ENCODE data around the gene KIF21A.

- no peak for TF ChIP-seq POLR2A (IDR thresholded peaks at IDR 0.05; ENCODE audit: low read length)
- TF ChIP-seq GATA1 (IDR thresholded peaks at IDR 0.05; ENCODE audit: low read depth, low read length), result no peak
Observed at GRCh38 chr12:39435531-39435930, 7.4 kb downstream of the KIF21A start.
